Stimulated activated CD8-positive, alpha-beta memory T cell treated with anti-CD3 and anti-CD28 coated beads, Interleukin-15, amount 100 ng/mL, for 24 hours (primary cell): ENCODE data around the gene SNRPD3.
"Not testable (repeated sequence)": the region's sequence is repeated elsewhere in the genome, so short reads cannot be mapped to it uniquely, and the experiment has no call there.

Experiments
- DNase-seq: peaks from one replicate; pipeline ENCODE4 v3.0.0-alpha.2; 2020; ENCODE audit warnings: low read depth

SNRPD3 gene

DNA sequence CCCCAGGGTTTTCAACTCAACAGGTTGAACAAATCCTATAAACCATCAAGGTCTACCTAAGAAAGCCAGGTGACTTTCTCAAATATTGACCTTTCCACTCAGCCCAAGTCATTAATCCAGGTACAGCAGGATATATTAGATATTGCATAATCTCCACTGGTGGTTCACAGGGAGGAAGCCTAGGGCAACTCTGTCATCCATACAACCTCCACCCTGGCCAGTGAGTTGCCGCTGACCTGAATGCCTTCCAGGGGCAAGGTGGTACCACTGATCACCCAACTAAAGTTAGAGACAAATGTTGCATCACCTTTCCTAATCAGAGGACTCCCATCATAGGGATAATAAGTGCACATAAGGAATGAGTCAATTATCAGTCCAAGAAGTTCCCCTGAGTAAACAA lies 23.7 kb upstream of the SNRPD3 start:
- DNase-seq = no peak

DNA sequence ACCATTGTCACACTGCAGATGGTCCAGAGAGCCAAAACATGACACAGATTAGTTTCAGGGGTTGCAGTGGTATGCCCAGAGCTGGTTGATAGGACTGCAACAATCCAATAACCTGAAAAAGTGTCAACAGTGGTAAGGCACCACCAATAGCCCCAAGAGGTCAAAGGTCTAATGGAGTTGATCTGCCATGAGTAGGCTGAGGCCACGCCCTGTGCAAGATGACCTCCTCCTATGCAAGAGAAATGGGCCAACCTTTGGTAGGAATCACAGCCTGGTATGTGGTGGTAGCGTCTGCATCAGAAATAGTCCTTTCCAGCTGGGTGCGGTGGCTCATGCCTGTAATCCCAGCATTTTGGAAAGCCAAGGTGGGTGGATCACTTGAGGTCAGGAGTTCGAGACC lies 20.5 kb upstream of the SNRPD3 start:
- no peak for DNase-seq

DNA sequence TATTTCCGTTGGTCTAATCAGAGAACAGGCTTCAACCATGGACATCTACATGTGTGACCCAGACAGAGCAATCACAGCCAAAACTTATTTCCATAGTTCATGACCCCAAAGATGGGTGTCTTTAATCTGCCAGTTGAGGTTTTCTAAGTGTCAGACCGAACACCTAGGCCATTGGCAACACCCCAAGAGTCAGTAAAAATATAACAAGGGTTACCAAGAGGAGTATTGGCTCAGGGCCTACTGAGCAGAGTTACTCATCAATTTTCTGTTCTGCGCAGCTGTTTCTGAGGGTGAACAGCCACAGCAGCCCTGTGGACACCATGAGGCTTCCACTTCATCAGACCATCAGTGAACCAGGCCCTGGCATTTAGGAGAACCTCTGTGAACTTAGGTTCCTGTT lies 19.7 kb upstream of the SNRPD3 start:
- no peak for DNase-seq

DNA sequence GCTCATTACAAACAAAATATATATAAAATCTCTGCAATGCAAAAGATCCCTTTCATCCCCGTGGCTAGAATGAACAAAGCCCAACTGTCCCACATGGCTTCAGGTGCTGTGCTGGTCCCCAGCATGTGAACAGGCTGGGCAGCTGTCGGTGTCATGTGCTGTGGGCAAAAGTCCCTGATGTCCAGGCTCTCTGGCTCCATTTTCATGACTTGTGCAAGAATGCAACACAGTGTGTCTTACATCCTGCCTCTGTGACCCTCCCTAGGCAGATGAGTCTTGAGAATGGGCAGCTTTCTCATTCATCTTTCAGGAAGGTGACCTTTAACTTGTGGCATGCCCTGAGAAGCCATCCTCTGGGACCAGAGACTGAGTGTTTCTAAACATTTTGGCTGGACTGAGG lies 15.3 kb upstream of the SNRPD3 start:
- no peak for DNase-seq

DNA sequence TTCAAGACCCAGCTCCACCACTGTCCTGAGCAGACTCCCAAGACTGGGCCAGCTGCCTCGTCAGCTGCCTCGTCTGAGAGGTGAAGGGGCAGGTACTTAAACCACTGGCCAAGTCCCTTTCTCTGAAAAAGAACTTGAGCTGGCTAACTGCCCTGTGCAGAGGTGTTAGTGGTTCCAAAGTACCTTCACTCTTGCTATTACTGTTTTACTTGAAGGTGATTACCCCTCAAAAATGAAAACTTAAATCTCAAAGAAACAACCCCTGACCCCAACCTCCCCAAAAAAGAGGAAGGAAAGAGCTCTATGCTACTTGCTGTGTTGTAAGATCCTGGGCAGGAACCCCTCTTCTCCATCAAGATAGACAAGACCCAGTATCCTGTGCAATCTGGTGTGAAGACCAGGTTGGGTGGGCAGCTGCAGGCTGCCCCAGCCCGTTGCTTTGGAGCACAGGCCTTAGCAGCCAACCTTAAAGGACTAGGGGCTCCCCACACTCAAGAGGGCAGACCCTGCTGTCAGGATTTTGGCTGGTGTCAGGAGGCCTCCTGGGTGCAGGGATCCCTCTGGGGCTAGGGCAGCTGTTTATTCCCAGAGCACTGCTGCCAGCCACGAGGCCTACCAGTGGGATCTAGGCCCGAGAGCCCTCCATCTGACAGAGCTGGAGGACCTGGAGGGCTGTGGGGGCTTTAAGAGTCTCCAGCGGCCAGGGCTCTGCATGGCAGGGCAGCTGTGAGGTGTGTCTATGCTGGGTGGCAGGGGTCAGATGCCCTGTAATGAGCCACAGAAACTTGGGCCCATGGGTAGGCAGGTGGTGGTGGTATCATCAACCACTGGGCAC lies 13.9 kb upstream of the SNRPD3 start:
- DNase-seq = no peak

DNA sequence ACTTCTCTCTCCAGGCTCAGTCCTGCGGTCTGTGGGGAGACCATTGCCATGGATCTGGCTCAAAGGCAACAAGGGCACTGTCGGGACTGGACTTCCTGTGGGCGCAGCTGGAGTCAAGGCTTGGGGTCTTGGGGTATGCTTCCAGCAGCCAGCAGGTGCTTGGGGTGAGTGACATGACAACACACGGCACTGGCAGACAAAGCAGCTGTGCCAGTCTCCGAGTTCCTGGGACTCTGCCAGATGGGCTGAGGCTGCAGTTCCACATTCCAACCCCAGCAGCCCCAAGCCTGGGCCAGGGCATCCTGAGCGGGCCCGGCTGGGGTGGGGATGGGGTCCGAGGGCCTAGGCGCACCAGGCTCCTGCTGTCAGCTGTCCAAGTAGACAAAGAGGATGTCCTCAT lies 13.2 kb upstream of the SNRPD3 start:
- DNase-seq = no peak

DNA sequence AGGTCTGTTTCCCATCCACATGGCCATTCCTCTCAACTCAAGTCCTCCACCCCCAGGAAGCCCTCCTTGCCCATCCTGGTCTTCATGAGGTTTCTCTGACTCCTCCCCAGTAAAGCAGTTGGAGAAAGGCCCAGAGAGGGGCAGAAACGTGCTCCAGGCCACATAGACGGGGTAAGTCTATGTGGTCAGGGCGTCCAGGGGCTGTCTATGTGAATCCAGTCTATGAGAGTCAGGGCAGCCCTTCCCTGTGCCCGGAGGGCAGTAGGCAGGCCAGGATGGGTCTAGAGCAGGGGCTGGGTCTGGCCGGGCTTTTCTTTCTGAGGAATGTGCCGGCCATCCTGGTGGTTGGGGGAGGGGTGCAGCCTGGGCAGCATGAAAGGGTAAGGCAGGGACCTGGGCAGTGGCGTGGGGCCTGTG lies 12.6 kb upstream of the SNRPD3 start:
- DNase-seq = no peak

DNA sequence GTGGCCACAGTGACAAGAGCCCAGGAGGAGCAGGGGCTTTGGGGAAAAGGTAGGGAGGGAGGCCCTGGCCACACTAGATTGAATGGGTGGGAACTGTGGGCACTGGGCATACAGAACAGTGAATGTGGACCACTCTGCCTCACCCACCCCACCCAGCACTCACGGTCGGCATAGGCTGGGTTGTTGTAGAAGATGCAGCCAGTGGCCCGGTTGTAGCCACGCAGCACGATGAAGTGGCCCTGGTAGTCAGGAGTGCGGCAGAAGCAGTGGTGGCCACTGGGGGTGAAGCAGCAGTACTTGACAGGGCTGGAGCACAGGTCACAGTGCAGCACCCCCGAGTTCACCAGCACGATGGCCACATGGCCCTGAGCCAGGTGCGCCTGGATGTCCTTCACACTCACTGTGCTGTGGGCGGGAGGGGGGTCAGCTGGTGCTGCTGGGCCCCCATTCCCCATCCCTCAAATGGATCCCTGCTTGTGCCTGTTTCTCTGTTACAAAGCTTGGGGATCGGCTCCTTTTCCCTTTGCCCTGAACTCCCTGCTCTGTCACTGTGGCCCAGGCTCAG lies 12.0 kb upstream of the SNRPD3 start:
- DNase-seq = no peak

DNA sequence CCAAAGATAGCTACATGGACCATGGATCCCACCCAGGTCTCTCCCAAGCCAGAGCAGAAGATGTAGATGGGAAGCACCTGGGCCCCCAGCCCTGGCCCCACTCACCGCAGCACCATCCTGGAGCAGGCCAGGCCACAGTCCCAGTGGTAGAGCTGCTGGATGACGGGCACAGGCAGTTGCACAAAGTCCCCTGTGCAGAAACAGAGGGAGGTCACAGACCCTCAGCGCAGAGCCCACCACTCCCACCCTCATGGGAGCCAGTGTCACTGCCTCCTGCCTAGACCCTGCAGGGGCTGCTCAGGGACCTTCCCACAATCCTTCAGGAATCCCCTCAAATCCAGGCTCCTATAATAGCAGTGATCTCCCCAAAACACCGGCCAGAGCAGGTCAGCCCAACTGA lies 7.0 kb upstream of the SNRPD3 start:
- DNase-seq = no peak

DNA sequence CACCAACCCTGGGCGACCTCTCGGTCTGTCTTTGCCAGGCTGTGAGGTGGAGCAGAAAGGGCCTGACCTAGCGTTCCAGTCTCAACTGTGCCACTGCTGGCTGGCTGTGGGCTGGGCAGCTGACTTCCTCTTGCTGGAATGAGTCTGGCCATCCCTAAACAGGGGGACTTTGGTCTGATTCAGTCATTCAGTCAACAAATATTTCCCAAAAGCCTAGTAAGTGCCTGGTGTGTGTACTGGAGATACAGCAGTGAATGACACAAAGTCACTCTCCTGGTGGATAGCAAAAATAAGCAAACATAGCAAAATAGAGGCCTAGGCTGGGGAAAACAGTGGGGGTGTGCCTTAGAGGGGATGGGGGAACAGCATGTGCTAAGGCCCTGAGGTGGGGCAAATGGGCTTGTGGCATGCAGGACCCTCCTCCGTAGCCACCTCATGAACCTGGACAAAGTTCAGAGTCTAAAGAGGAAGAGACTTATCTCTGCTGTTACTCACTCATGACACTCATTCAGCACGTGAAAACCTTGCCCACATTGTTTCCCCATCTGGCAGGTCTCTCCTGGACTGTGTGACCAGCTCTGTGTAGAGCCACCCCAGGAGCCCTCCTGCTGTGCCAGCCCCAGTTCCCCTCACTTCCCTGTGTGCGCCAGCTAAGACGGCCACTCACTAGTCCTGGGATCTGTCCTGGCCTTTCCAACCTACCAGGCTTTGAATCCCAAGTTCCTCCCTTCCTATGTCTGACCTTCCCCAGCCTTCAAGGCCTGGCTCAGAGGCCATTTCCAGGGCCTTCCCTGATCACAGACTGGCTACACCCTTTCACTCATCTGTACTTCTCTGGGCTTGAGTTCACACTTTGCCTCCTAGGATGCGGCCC lies 5.5 kb upstream of the SNRPD3 start:
- DNase-seq = no peak

DNA sequence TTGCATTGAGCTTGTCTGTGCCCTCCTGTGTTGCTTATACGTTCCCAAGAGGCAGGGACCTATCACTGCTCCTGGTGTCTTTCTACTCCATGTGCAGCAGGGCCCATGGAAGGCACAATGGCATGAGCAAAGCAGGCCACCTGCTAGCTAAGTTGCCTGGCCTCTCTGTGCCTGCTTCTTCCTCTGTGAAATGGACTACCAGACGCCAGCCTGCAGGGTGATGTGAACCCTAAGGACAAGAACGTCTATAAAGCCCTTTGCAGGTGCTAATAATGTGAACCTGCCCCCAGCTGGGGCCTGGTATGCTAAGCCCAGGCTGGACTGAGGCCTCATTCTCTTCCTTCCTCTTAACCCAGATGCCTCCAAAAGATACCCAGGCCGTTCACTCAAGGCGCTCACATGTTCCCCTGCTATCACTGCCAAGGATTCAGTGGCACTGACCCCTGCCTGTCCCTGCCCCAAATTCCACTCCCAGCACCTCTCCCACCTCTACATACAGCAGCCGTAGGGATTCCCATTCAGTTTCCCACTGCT lies 4.8 kb upstream of the SNRPD3 start:
- DNase-seq = no peak

DNA sequence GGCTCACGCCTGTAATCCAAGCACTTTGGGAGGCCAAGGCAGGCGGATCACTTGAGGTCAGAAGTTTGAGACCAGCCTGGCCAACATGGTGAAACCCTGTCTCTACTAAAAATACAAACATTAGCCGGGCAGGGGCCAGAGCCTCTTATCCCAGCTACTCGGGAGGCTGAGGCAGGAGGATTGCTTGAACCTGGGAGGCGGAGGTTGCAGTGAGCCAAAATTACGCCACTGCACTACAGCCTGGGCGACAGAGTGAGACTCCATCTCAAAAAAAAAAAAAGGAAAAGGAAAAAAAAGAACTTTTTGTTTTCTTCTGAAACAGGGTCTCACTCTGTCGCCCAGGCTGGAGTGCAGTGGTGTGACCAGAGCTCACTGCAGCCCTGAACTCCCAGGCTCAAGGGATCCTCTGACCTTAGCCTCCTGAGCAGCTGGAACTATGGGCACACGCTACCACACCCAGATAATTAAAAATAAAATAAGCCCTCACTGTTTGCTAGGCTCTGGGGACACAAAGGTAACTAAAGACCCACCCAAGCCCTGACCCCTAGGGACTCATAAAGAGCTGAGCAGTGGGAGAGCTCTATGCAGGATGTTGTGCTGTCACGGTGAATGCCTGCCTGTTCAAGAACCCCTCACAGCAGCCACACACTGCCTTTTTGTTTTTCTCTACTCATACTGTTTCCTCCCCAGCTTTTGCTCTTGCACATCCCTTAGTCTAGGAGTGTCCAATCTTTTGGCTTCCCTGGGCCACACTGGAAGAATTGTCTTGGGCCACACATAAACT lies 3.1 kb upstream of the SNRPD3 start:
- DNase-seq = not testable (repeated sequence)

DNA sequence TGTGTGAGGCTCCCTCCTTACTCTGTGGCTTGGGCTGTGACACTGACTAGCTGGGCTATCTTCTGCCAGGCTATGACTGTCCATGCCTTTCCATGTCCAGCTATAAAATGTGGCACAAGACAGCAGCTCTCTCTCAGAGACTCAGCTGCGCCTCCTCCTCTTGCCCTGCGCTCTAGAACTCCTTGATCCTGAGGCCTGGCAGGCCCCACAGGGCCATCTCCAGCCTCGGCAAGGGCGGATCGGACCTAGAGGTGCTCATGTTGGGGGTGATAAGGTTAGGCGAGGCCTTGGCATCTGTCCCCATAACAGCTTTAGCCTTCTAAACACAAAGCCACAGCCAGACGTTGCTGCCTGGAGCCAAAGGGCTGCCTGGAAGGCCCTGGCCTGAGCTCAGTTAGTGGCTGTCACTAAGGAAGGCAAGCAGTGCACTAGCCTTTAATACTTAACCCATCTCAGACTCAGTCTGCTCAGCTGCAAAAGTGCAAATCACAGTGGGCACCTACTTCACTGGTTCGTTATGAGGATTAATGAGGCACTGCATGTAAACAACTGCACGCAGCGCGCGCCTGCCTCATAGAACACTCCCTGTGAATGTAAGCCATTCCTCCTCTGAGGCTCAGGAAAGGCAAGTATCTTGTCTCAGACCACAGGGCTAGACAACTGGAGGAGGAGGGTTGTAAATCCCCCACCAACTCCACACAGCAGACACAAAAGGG lies 2.0 kb upstream of the SNRPD3 start:
- no peak for DNase-seq

DNA sequence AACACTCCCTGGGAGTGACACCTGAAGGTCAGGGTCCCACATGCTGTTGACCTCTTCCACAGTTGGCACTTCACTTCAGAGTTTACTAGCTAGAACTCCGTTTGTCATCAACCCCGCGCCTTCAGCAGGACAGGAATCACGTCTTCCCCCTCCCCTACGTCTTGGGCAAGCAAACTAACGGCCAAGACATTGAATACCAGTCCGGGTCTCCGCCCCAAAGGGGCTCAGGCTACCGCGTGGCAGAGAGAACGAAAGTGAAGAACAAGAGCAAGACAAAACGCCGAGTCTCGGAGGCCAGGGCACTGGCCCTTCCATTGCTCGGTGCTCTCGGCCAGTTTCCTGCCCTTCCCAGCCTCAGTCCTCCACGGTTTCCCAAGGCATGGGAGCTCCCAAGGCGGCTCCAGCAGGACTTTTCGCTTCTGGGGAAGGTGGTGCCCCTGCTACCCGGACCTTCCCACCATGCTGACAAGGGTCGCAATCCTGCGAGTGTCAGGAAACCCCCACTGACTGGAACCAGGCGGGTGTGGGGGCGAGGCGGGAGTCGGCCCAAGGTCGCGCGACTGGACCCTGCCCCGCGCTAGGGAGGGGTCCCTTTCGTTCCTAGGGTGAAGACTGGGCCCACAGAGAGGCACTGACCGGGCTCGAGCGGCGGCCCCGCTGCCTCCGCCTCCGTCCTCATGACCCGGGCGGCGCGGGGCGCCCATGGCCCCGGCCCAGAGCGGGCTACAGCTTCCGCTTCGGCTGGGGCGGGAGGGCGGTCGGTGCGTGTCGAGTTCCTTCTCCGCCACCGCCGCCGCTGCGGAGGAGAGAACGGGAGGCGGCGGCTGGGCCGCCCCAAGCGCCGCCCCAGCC lies 1.3 kb upstream of the SNRPD3 start, which contains the start of gene GUCD1:
Gene GUCD1, minus strand, starts transcription at position 826 of the 852 bp plus-strand sequence. Its CDS starts 147 bp downstream, at position 679.
- no peak for DNase-seq

DNA sequence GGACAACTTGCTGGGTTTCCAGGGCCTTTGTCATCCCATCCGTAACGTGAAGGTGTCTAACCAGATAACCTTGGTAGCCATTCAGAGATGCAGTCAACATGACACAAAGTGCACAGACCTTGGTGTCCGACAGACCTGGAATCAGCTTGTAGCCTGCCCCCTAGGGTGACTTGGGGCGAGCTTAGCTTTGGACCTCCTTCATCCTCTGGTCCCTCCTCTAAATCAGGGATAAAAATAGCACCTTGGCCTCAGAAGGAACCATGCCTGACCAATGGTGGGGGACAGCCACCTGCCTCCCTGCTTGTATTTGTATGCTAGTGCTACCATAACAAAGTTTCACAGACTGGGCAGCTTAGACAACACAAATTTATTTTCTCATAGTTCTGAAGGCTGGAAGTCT lies 3.7 kb downstream of the SNRPD3 start:
- no peak for DNase-seq

DNA sequence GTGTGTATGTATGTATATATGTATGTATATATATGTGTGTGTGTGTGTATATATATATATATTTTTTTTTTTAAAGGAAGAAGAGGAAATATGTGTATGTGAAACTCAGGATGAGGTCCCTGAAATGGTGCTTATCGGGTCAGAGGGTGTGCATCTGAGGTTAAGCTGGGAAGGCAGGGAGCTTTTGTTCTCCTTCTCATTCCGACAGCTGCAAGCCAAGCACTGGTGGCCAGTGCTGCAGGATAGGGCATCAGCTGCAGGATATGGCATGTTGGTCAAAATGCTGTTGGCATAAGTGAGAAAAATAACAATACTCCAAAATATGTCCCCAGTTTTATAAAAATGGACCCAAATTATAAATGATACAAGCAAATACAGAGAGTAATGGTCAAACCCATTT lies 7.4 kb downstream of the SNRPD3 start:
- DNase-seq = no peak

DNA sequence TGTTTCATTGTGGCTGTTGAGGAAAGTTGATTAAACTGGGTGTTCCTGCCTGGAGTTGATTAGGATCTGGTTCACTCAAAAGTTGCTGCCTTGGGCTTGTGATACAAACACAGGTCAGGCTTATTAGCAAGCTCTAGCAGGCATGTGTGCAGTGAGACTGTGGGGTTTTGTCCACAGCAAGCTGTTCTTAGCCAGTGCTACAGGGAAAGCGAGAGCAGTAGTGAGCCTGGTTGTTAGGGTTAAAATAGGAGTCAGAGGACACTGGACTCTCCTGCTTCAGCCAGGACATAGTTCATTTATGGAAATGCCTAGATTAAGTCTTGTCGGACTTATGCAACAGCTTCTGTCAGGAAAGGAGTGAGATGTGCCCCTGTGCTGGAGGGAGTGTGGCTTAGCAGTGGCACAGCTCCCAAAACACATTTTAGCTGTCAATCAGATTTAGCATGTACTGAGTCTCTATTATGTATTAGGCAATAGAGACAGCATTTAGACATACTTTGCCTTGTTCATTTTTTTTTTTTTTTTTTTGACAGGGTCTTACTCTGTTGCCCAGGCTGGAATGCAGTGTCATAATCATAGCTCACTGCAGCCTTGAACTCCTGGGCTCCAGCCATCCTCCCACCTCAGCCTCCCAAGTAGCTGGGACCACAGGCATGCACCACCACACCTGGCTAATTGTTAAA lies 8.7 kb downstream of the SNRPD3 start:
- DNase-seq = no peak

DNA sequence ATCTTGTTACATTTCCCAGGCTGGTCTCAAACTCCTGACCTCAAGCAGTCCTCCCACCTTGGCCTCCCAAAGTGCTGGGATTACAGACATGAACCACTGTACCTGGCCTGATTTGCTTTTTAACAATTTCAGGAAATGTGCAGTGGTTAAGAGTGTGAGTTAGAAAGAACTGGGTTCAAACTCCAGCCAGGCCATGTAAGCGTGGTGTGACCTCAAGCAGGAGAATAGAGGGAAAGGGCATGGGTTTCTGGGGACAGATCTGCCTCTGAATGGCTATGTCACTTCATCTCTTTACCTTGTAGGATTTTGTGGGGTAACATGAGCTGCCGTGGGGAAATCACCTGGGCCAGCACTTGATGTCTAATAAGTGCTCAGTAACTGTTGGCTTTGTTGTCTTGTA lies 9.3 kb downstream of the SNRPD3 start:
- no peak for DNase-seq

DNA sequence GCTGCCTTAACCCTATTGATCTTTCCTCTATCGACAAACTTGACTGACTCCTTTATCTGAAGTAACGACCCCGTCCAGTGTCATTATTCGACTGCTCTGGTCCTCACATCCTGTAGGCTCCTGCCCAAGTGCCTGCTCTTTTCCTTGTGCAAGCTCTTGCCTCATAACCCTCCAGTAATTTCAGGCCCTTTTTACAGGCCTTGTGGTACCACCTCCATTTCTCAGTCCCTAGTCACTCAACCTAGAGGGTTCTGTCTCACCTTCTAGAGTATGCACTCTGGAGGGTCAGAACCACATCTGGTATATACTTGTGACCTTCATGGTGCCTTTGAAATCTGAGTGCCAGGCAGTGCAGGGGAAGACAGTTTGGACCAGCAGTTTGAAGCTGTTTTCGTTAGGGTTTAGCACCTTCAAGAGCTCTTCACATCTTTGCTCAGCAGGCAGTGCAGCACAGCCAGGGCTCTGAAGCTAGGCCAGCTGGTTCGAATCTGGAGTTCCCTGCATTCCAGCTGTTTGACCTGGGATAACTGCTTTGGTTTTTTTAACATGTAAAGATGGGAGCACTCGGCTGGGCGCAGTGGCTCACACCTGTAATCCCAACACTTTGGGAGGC lies 11.2 kb downstream of the SNRPD3 start:
- no peak for DNase-seq
